ENCODE data around the gene HSD17B8. TPM values are rescaled to one million over a fixed set of nuclear protein-coding genes. Genes with fewer than 3 reads are reported as not detected.

HSD17B8 gene
- total and polyA plus RNA-seq, 7 experiments from 2014 or later: 9.7 to 67.0 (median 19.2) TPM

DNA sequence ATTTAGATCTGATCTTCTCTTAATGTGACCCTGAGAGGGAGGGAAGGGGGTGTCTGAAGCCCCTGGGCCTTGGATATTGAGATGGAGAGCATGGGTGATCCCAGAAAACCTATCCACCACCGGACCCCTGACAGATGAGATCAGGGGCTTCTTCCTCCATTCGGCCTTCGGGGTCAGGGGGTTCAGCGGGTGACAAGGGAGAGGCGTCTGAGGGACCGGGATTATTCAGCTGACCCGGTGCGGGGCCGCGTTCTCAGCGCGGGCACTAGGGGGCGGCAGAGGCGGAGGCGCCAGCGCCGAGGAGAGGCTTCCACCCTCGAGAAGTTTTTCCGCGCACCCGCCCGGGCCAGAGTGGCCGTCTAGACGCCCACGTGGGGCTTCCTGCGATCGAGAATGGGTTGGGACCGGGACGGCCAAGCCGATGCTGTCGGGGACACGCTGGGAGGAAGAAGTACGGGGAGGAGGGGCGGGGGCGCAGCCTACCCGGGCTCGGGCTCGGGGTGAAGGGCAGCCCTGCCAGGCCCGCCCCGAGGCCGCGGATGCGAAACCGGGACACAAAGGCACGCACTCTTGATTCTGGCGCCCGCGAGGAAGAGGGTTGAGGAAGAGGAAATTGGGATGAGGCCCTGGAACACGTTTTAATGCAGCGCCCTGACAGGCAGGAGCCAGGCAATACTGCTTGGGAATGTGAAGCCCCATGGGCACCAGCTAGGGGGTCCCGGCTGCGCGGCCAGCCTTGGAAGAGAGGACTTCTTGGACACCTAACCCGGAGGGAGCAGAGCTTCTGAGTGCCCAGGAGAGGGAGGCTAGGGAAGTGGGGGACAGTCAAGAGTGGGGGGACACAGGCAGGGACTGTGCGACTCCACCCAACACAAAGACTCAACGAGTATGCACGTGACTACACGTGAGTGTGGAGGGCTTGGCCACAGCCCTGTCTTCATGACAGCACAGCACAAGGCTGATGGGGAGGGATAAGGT is 42.8 kb upstream of the HSD17B8 start:
- no peaks in the 10 kb centered on the region for H3K4me1 ChIP-seq (ENCODE audit: control insufficient read depth in 2 of 2, insufficient read depth in 2 of 2, low read length in 2 of 2)
- peaks cover 0 to 5% (median 0%) of the 10 kb centered on the region in 5 donors for H3K27me3 Mint-ChIP-seq
- H3K36me3 ChIP-seq (ENCODE audit: control insufficient read depth in 2 of 3, insufficient read depth in 3 of 3, low read length in 3 of 3): no peaks in the 10 kb centered on the region
- peak overlapping the region; percentile 51 for H3K4me3 ChIP-seq (ENCODE audit: low read length)
- H3K4me3 Mint-ChIP-seq: peak overlapping the region; percentile 76 to 90 (median 85)
- H3K4me1 Mint-ChIP-seq: peaks cover 8 to 16% (median 10%) of the 10 kb centered on the region in 7 donors
- ATAC-seq: peak; percentile 97
- POLR2A ChIA-PET: interaction anchor here (1.0 to 4.5 kb wide), 3 partner anchors 33 to 88 kb away, joined by 4 to 28 read pairs (median 5); no protein-coding TSS in a partner anchor
- CTCF ChIA-PET: interaction anchor here (0.6 to 6.0 kb wide), 7 partner anchors 8 to 269 kb away, joined by 3 to 73 read pairs (median 3); partner anchors contain the start of genes RXRB and SLC39A7
- intact Hi-C loops (cut with micrococcal nuclease): loop anchor here (1.0 to 5.0 kb wide), 4 partner anchors 36 to 138 kb away; no protein-coding TSS in a partner anchor
- peak; percentile 64 to 89 (median 79) for DNase-seq
- no peaks in the 10 kb centered on the region for H3K36me3 Mint-ChIP-seq
- H3K9me3 Mint-ChIP-seq: no peaks in the 10 kb centered on the region
- peak overlapping the region in 6 of 9 donors; percentile 26 to 82 (median 58) for H3K27ac Mint-ChIP-seq
- H3K27ac ChIP-seq (ENCODE audit: low read depth, low read length): no peak overlapping the region
- H3K9me3 ChIP-seq (ENCODE audit: control insufficient read depth in 2 of 3, low read length in 3 of 3): no peaks in the 10 kb centered on the region
- no peaks in the 10 kb centered on the region for H3K27me3 ChIP-seq (ENCODE audit: control insufficient read depth in 2 of 2, insufficient read depth in 2 of 2, low read length in 2 of 2)

DNA sequence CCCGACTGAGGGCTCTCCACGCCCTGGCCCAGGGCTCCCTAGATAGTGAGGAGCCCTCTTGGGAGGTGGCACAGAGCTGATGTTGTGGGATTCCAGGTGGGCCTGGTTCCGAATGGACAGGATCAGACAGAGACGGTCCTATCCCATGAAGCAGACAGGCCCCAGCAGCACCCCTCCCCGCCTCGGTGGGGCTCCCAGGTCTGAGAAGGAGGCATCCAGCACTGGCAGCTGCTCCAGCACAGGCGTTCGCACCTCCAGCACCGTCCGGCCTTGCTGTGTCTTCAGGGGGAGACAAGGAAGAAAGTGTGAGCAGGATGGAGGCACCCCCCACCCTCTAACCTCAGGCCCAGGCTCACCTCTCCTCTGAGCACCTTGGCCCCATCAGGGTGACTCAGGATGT is 40.9 kb upstream of the HSD17B8 start:
- H3K9me3 Mint-ChIP-seq: no peaks in the 10 kb centered on the region
- DNase-seq (no peak), ATAC-seq (no peak)
- CTCF ChIA-PET: interaction anchor here (0.5 to 6.0 kb wide), 3 partner anchors 15 to 85 kb away, joined by 4 to 73 read pairs (median 31); partner anchors contain the start of genes RXRB and SLC39A7
- peaks cover 8 to 16% (median 10%) of the 10 kb centered on the region in 7 donors for H3K4me1 Mint-ChIP-seq
- H3K27ac Mint-ChIP-seq: no peak overlapping the region
- H3K27me3 Mint-ChIP-seq: peaks cover 0 to 4% (median 0%) of the 10 kb centered on the region in 5 donors
- Histone ChIP-seq H3K4me1 (ENCODE audit: control insufficient read depth in 2 of 2, insufficient read depth in 2 of 2, low read length in 2 of 2) (no peaks in the 10 kb centered on the region), H3K36me3 (ENCODE audit: control insufficient read depth in 2 of 3, insufficient read depth in 3 of 3, low read length in 3 of 3) (no peaks in the 10 kb centered on the region), H3K27me3 (ENCODE audit: control insufficient read depth in 2 of 2, insufficient read depth in 2 of 2, low read length in 2 of 2) (no peaks in the 10 kb centered on the region), H3K9me3 (ENCODE audit: control insufficient read depth in 2 of 3, low read length in 3 of 3) (no peaks in the 10 kb centered on the region), H3K27ac (ENCODE audit: low read depth, low read length) (no peak overlapping the region), H3K4me3 (ENCODE audit: low read length) (no peak overlapping the region)
- intact Hi-C loops (cut with micrococcal nuclease): loop anchor here in 1 of 2 donors (5.0 kb wide), 1 partner anchor 46 kb away; no protein-coding TSS in a partner anchor
- POLR2A ChIA-PET: no interaction called here
- peak overlapping the region in 1 of 10 donors; percentile 41 for H3K4me3 Mint-ChIP-seq
- no peaks in the 10 kb centered on the region for H3K36me3 Mint-ChIP-seq

DNA sequence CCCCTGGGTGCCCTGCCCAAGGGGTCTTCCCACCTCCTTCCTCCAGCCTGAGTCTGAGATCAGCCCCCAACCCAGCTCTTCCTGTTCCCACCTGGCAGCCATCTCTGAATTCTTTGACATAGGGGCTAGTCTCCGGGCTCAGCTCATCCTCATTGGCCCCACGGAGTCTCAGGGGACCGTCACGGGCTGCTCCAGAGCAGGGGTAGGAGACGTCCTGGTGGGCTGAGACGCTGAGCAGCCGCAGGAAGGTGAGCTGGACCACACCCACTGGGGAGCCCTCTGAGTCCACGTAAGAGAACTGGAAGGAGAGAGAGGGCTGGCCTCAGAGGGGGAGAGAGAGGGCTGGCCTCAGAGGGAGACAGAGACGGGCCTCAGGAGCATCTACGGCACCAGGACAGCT is 40.3 kb upstream of the HSD17B8 start:
- Mint-ChIP-seq H3K27ac (peak overlapping the region in 1 of 9 donors; percentile 13), H3K27me3 (peaks cover 0 to 4% (median 0%) of the 10 kb centered on the region in 5 donors), H3K9me3 (no peaks in the 10 kb centered on the region), H3K36me3 (no peaks in the 10 kb centered on the region), H3K4me1 (peaks cover 8 to 16% (median 10%) of the 10 kb centered on the region in 7 donors), H3K4me3 (no peak overlapping the region)
- Histone ChIP-seq H3K9me3 (ENCODE audit: control insufficient read depth in 2 of 3, low read length in 3 of 3) (no peaks in the 10 kb centered on the region), H3K27me3 (ENCODE audit: control insufficient read depth in 2 of 2, insufficient read depth in 2 of 2, low read length in 2 of 2) (no peaks in the 10 kb centered on the region), H3K27ac (ENCODE audit: low read depth, low read length) (no peak overlapping the region), H3K36me3 (ENCODE audit: control insufficient read depth in 2 of 3, insufficient read depth in 3 of 3, low read length in 3 of 3) (no peaks in the 10 kb centered on the region), H3K4me1 (ENCODE audit: control insufficient read depth in 2 of 2, insufficient read depth in 2 of 2, low read length in 2 of 2) (no peaks in the 10 kb centered on the region), H3K4me3 (ENCODE audit: low read length) (no peak overlapping the region)
- CTCF ChIA-PET: no interaction called here
- POLR2A ChIA-PET: no interaction called here
- intact Hi-C loops (cut with micrococcal nuclease): loop anchor here in 1 of 2 donors (5.0 kb wide), 1 partner anchor 47 kb away; no protein-coding TSS in a partner anchor
- ATAC-seq (no peak), DNase-seq (no peak)

DNA sequence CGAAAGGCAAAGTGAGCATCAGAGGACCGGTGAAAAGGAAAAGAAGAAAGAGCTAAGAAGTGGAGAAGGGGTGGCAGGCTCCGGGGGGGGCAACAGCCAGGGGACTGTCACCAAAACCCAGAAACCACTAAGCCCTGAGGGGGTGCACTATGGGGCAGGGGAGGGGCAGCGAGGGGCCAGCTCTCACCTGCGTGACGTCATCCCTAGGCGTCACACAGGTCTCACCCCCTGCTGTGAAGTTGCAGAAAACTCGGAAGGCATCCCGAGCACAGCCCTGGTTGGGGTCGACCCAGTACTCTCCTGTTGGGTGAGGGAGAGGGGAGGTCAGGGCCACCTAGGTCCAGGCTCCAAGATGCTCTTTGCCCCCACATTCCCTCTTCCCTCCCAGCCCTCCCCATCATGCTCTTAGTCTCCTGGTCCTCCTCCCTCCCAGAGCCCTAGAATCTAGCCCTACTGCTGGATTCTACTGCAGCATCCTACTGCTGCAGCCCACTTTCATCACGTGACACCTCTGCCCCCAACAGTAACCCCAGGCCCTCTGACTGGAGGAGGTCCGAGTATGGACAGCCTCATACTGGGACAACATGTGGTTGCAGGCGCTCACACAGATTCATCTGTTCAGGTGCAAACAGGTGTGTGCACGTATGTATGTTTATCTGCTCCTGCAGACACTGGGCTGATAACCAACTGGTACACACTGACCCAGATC is 39.6 kb upstream of the HSD17B8 start:
- ATAC-seq (no peak), DNase-seq (no peak)
- H3K4me1 Mint-ChIP-seq: peaks cover 8 to 16% (median 10%) of the 10 kb centered on the region in 7 donors
- no peak overlapping the region for H3K4me3 ChIP-seq (ENCODE audit: low read length)
- no peaks in the 10 kb centered on the region for H3K9me3 Mint-ChIP-seq
- H3K36me3 Mint-ChIP-seq: no peaks in the 10 kb centered on the region
- H3K27ac Mint-ChIP-seq: no peak overlapping the region
- ChIA-PET POLR2A (no interaction called here), CTCF (no interaction called here)
- H3K4me1 ChIP-seq (ENCODE audit: control insufficient read depth in 2 of 2, insufficient read depth in 2 of 2, low read length in 2 of 2): no peaks in the 10 kb centered on the region
- H3K36me3 ChIP-seq (ENCODE audit: control insufficient read depth in 2 of 3, insufficient read depth in 3 of 3, low read length in 3 of 3): no peaks in the 10 kb centered on the region
- no peaks in the 10 kb centered on the region for H3K9me3 ChIP-seq (ENCODE audit: control insufficient read depth in 2 of 3, low read length in 3 of 3)
- peaks cover 0 to 4% (median 0%) of the 10 kb centered on the region in 5 donors for H3K27me3 Mint-ChIP-seq
- H3K27me3 ChIP-seq (ENCODE audit: control insufficient read depth in 2 of 2, insufficient read depth in 2 of 2, low read length in 2 of 2): no peaks in the 10 kb centered on the region
- H3K27ac ChIP-seq (ENCODE audit: low read depth, low read length): no peak overlapping the region
- intact Hi-C loops (cut with micrococcal nuclease): loop anchor here in 1 of 2 donors (5.0 kb wide), 1 partner anchor 48 kb away; no protein-coding TSS in a partner anchor
- H3K4me3 Mint-ChIP-seq: no peak overlapping the region

DNA sequence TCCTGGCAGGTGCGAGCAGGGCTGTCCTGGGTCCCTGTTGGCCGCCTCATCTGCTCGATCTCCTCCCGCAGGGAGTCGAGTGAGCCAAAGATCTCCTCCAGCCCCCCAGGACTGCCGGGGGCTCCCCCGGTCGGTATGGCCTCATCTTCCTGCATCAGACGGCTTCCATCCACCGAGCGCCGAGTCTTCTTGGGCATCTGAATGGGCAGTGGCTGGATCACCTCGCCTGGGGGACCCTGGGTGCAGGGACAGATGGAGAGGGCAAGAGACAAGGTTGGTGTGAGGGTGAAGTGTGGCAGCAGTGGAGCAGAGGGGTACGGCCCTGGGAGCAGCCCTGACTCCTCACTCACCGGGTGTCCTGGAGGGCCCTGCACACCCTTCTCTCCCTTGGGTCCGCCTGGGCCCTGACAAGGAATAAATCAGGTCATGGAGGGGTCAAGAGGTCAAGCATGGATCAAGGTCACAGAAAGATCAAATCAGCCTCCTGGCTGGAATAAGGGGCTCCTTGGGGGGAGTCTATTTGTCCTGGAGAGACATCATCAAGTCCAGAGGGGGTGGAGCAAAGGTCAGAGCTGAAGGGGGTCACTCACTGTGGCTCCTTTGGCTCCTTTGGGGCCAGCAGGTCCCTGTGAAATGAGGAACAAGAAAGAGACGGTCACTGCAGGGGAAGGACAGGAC is 38.7 kb upstream of the HSD17B8 start:
- DNase-seq (no peak), ATAC-seq (no peak)
- Histone ChIP-seq H3K4me1 (ENCODE audit: control insufficient read depth in 2 of 2, insufficient read depth in 2 of 2, low read length in 2 of 2) (no peaks in the 10 kb centered on the region), H3K9me3 (ENCODE audit: control insufficient read depth in 2 of 3, low read length in 3 of 3) (no peaks in the 10 kb centered on the region), H3K36me3 (ENCODE audit: control insufficient read depth in 2 of 3, insufficient read depth in 3 of 3, low read length in 3 of 3) (no peaks in the 10 kb centered on the region), H3K27me3 (ENCODE audit: control insufficient read depth in 2 of 2, insufficient read depth in 2 of 2, low read length in 2 of 2) (no peaks in the 10 kb centered on the region), H3K4me3 (ENCODE audit: low read length) (no peak overlapping the region), H3K27ac (ENCODE audit: low read depth, low read length) (no peak overlapping the region)
- Mint-ChIP-seq H3K4me1 (peaks cover 8 to 16% (median 10%) of the 10 kb centered on the region in 7 donors), H3K4me3 (no peak overlapping the region), H3K27me3 (peaks cover 0 to 4% (median 0%) of the 10 kb centered on the region in 5 donors), H3K9me3 (no peaks in the 10 kb centered on the region), H3K27ac (peak overlapping the region in 1 of 9 donors; percentile 25), H3K36me3 (no peaks in the 10 kb centered on the region)
- ChIA-PET CTCF (interaction anchor here (0.6 kb wide), 1 partner anchor 207 kb away, joined by 3 read pairs; no protein-coding TSS in a partner anchor), POLR2A (no interaction called here)
- intact Hi-C loops (cut with micrococcal nuclease): no loop called here

DNA sequence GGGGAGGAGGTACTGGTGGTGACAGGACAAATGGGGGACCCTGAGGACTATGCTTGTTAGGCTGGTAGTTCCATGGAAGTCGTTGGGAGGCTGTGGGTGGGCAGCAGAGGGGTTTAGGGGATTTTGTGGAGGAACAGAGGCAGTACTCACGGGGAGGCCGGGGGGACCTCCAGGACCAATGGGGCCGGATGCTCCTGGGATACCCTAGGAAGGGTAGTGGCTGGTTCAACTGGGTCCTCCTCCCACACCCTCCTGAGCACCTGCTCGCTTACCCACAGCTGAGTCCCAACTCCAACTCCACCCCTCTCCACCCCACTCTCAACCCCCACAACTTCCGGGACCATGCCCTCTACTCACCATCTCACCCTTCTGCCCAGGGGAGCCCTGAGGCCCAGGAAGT is 38.1 kb upstream of the HSD17B8 start:
- DNase-seq: no peak
- POLR2A ChIA-PET: no interaction called here
- no peaks in the 10 kb centered on the region for H3K27me3 ChIP-seq (ENCODE audit: control insufficient read depth in 2 of 2, insufficient read depth in 2 of 2, low read length in 2 of 2)
- no peaks in the 10 kb centered on the region for H3K9me3 ChIP-seq (ENCODE audit: control insufficient read depth in 2 of 3, low read length in 3 of 3)
- H3K4me3 ChIP-seq (ENCODE audit: low read length): no peak overlapping the region
- CTCF ChIA-PET: interaction anchor here (0.6 kb wide), 1 partner anchor 206 kb away, joined by 3 read pairs; no protein-coding TSS in a partner anchor
- Mint-ChIP-seq H3K36me3 (no peaks in the 10 kb centered on the region), H3K9me3 (no peaks in the 10 kb centered on the region), H3K4me3 (no peak overlapping the region), H3K27me3 (peaks cover 0 to 4% (median 0%) of the 10 kb centered on the region in 5 donors), H3K27ac (peak overlapping the region in 1 of 9 donors; percentile 42), H3K4me1 (peaks cover 6 to 10% (median 7%) of the 10 kb centered on the region in 7 donors)
- no peak for ATAC-seq
- no peaks in the 10 kb centered on the region for H3K4me1 ChIP-seq (ENCODE audit: control insufficient read depth in 2 of 2, insufficient read depth in 2 of 2, low read length in 2 of 2)
- no peak overlapping the region for H3K27ac ChIP-seq (ENCODE audit: low read depth, low read length)
- intact Hi-C loops (cut with micrococcal nuclease): no loop called here
- no peaks in the 10 kb centered on the region for H3K36me3 ChIP-seq (ENCODE audit: control insufficient read depth in 2 of 3, insufficient read depth in 3 of 3, low read length in 3 of 3)

Measured in naive thymus-derived CD4-positive, alpha-beta T cell (primary cell).